OCI-M1 (cell line): ENCODE results near the gene PRR36.
A peak's percentile ranks its signal among the peaks of the same experiment; 100 is the strongest.
"Not testable (repeated sequence)": the region's sequence is repeated elsewhere in the genome, so short reads cannot be mapped to it uniquely, and the experiment has no call there.

Source experiments
- DNase-seq: peaks from one replicate; lab custom pipeline; 2025; lab: John Stamatoyannopoulos, UW

PRR36 gene

GRCh38 chr19:7899751-7900378 is 25.7 kb upstream of the PRR36 start:
- DNase-seq = no peak

- no peak for DNase-seq
Observed at GRCh38 chr19:7898967-7899366, 24.8 kb upstream of the PRR36 start.

- no peak for DNase-seq
Observed at GRCh38 chr19:7897292-7897691, 23.1 kb upstream of the PRR36 start.

- DNase-seq = no peak
Observed at GRCh38 chr19:7895565-7895964, 21.4 kb upstream of the PRR36 start.

- no peak for DNase-seq
Observed at GRCh38 chr19:7894612-7895309, 20.6 kb upstream of the PRR36 start.

- DNase-seq = not testable (repeated sequence)
Observed at GRCh38 chr19:7893362-7894101, 19.3 kb upstream of the PRR36 start.

- DNase-seq = no peak
Observed at GRCh38 chr19:7888826-7889217, 14.6 kb upstream of the PRR36 start.

GRCh38 chr19:7888145-7888825 is 14.1 kb upstream of the PRR36 start, which contains the start of gene LRRC8E:
Gene LRRC8E, plus strand, starts transcription at chr19:7888510. Its CDS starts 7,094 bp downstream, at chr19:7895604.
- peak; percentile 40 for DNase-seq

GRCh38 chr19:7887408-7888144 is 13.4 kb upstream of the PRR36 start:
- no peak for DNase-seq

- DNase-seq = no peak
Observed at GRCh38 chr19:7885818-7886217, 11.6 kb upstream of the PRR36 start.

GRCh38 chr19:7883796-7884570 is 9.8 kb upstream of the PRR36 start:
- no peak for DNase-seq

- no peak for DNase-seq
Observed at GRCh38 chr19:7883105-7883504, 8.9 kb upstream of the PRR36 start.

- DNase-seq = no peak
Observed at GRCh38 chr19:7881910-7882309, 7.7 kb upstream of the PRR36 start.

- DNase-seq = no peak
Observed at GRCh38 chr19:7879836-7880235, 5.6 kb upstream of the PRR36 start.

- DNase-seq = no peak
Observed at GRCh38 chr19:7879111-7879807, 5.1 kb upstream of the PRR36 start.

- no peak for DNase-seq
Observed at GRCh38 chr19:7877249-7877836, 3.2 kb upstream of the PRR36 start.

- no peak for DNase-seq
Observed at GRCh38 chr19:7874897-7875273, 695 bp upstream of the PRR36 start.

GRCh38 chr19:7873304-7874075 is 700 bp downstream of the PRR36 start:
- DNase-seq = no peak
